K562 (cell line): Measurements from ENCODE around the gene CHAD. TPM values are rescaled to one million over a fixed set of nuclear protein-coding genes. Genes with fewer than 3 reads are reported as not detected.
A peak's percentile ranks its signal among the peaks of the same experiment; 100 is the strongest.

Experiments
- MYC ChIP-seq, 2 experiments: fragments of 250-450 bp in 1 of 2; sonication (Bioruptor Pico) in 1 of 2; IDR thresholded peaks; 2 replicates each; pipeline versions ENCODE4 v1.5.1 to v1.6.1; 2012 to 2021; ENCODE audit warnings: low read depth in 2 of 2, borderline replicate concordance in 1 of 2, improper control_type of control experiment in 1 of 2, low read length in 1 of 2, mild to moderate bottlenecking in 1 of 2, moderate library complexity in 1 of 2
- SMC3 ChIP-seq: conservative IDR thresholded peaks from 2 replicates; pipeline ENCODE4 v1.6.1; 2011; ENCODE audit warnings: low read depth, low read length, improper control_type of control experiment; ENCODE audit not compliant: insufficient read depth
- TEAD2 ChIP-seq: fragments of 450-650 bp; IDR thresholded peaks from 2 replicates; pipeline ENCODE4 v1.6.1; 2016; ENCODE audit warnings: missing genetic modification characterization, control low read depth, missing compliant biosample characterization
- WHSC1 ChIP-seq: IDR thresholded peaks from one replicate; pipeline ENCODE4 v1.6.1; 2012; ENCODE audit warnings: low read length, control low read depth, inconsistent platforms
- ZBTB7A ChIP-seq: IDR thresholded peaks from 2 replicates; pipeline ENCODE4 v1.6.1; 2011; ENCODE audit warnings: low read depth, mild to moderate bottlenecking, low read length, moderate library complexity, borderline replicate concordance; ENCODE audit not compliant: control insufficient read depth
- ZNF174 ChIP-seq: fragments of 250-450 bp; sonication (Bioruptor Pico); IDR thresholded peaks from 2 replicates; pipeline ENCODE4 v1.4.0; 2020; ENCODE audit warnings: mild to moderate bottlenecking
- polyA plus RNA-seq, 8 experiments: library from polyadenylated mRNA; depleted of rRNA in 4 of 8; stranded (reverse) in 5 of 8; unstranded in 3 of 8; fragments of >200 nt; fragmentation: Nextera tagmentation in 2 of 8; fragmentation: Illumina TruSeq in 1 of 8; extraction: Ambion mirVana in 2 of 8; extraction: Trizol in 1 of 8; gene quantifications; 2 replicates each; pipeline versions ENCODE4 v1.2.1 to v1.2.3, GENCODE V29; 2011 to 2014; ENCODE audit warnings: inconsistent platforms in 1 of 8, missing spikeins in 1 of 8
- total RNA-seq, 7 experiments: library from RNA; depleted of rRNA in 6 of 7; stranded (reverse); fragments of >200 nt in 6 of 7; fragmentation: Illumina TruSeq in 2 of 7; extraction: Trizol in 2 of 7; gene quantifications; 2 replicates each; pipeline versions ENCODE4 v1.2.1 to v1.2.3, GENCODE V29; 2011 to 2021; ENCODE audit warnings: low replicate concordance in 1 of 7
- TF ChIP-seq, protein P1 (sequence below): fragments of 450-650 bp; IDR thresholded peaks from 2 replicates; pipeline ENCODE4 v1.7.1; 2018; ENCODE audit warnings: mild to moderate bottlenecking, low read depth; ENCODE audit not compliant: partially characterized antibody
- TF ChIP-seq, protein P2 (sequence below): fragments of 450-650 bp; IDR thresholded peaks from 2 replicates; pipeline ENCODE4 v1.6.1; 2016; ENCODE audit warnings: antibody characterized with exemption
- TF ChIP-seq, protein P3 (sequence below): IDR thresholded peaks from 2 replicates; pipeline ENCODE4 v1.6.1; 2014; ENCODE audit warnings: antibody characterized with exemption
- TF ChIP-seq, protein P4 (sequence below): fragments of 250-450 bp; sonication (Bioruptor Pico); IDR thresholded peaks from 2 replicates; pipeline ENCODE4 v1.5.0; 2020; ENCODE audit warnings: mild to moderate bottlenecking
- TF ChIP-seq, protein P5 (sequence below): sonication (generic); formaldehyde crosslinking; IDR thresholded peaks from 2 replicates; pipeline ENCODE4 v1.8.1; 2023; ENCODE audit warnings: missing genetic modification reagents, mild to moderate bottlenecking, borderline replicate concordance
- TF ChIP-seq, protein P6 (sequence below): conservative IDR thresholded peaks from 2 replicates; pipeline ENCODE4 v1.6.1; 2011; ENCODE audit warnings: low read depth, mild to moderate bottlenecking, low read length; ENCODE audit not compliant: control insufficient read depth

The CHAD gene
- total and polyA plus RNA-seq, 9 of the 15 experiments (the other 6 are each of a cell fraction or from before 2014, with no cell fraction given): not detected

DNA sequence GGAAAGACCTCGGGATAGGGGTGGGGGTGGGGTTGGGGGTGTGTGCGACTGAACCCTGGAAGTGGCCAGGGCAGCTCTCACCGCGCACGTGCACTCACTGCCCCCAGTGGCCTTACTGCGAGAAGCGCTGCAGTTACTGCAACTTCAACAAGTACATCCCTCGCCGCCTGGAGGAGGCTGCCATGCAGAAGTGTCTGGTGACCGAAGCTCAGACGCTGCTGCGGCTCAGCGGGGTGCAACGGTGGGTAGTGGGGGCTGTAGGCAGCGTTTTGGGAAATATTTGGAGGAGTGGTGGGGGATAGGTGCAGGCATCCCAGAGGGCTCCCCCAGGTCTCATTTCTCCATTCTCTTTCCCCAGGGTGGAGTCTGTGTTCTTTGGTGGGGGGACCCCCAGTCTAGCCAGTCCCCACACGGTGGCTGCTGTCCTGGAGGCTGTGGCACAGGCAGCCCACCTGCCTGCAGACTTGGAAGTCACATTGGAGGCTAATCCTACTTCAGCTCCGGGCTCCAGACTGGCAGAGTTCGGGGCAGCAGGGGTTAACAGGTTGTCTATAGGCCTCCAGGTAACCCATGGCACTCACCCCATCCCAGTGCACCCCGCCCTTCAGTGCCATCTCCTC lies 11.0 kb upstream of the CHAD start (continued):
- TF ChIP-seq, protein P1, sequence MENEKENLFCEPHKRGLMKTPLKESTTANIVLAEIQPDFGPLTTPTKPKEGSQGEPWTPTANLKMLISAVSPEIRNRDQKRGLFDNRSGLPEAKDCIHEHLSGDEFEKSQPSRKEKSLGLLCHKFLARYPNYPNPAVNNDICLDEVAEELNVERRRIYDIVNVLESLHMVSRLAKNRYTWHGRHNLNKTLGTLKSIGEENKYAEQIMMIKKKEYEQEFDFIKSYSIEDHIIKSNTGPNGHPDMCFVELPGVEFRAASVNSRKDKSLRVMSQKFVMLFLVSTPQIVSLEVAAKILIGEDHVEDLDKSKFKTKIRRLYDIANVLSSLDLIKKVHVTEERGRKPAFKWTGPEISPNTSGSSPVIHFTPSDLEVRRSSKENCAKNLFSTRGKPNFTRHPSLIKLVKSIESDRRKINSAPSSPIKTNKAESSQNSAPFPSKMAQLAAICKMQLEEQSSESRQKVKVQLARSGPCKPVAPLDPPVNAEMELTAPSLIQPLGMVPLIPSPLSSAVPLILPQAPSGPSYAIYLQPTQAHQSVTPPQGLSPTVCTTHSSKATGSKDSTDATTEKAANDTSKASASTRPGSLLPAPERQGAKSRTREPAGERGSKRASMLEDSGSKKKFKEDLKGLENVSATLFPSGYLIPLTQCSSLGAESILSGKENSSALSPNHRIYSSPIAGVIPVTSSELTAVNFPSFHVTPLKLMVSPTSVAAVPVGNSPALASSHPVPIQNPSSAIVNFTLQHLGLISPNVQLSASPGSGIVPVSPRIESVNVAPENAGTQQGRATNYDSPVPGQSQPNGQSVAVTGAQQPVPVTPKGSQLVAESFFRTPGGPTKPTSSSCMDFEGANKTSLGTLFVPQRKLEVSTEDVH: no peak
- TF ChIP-seq ZNF174 (CRISPR knock-in tag): no peak
- TF ChIP-seq WHSC1: no peak
- TF ChIP-seq TEAD2 (tag): no peak
- TF ChIP-seq, protein P2, sequence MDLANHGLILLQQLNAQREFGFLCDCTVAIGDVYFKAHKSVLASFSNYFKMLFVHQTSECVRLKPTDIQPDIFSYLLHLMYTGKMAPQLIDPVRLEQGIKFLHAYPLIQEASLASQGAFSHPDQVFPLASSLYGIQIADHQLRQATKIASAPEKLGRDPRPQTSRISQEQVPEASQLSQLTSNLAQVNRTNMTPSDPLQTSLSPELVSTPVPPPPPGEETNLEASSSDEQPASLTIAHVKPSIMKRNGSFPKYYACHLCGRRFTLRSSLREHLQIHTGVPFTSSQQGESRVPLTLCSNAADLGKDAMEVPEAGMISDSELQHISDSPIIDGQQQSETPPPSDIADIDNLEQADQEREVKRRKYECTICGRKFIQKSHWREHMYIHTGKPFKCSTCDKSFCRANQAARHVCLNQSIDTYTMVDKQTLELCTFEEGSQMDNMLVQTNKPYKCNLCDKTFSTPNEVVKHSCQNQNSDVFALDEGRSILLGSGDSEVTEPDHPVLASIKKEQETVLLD: no peak
- TF ChIP-seq SMC3: no peak; the same call in 1 of the 2 replicates
- TF ChIP-seq, protein P3, sequence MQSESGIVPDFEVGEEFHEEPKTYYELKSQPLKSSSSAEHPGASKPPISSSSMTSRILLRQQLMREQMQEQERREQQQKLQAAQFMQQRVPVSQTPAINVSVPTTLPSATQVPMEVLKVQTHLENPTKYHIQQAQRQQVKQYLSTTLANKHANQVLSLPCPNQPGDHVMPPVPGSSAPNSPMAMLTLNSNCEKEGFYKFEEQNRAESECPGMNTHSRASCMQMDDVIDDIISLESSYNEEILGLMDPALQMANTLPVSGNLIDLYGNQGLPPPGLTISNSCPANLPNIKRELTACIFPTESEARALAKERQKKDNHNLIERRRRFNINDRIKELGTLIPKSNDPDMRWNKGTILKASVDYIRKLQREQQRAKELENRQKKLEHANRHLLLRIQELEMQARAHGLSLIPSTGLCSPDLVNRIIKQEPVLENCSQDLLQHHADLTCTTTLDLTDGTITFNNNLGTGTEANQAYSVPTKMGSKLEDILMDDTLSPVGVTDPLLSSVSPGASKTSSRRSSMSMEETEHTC: 0 out of 2 replicates have a peak, but pooled peaks have one; percentile 48
- TF ChIP-seq ZBTB7A: peak; percentile 65; the same call in 1 of the 2 replicates
- TF ChIP-seq, protein P4, sequence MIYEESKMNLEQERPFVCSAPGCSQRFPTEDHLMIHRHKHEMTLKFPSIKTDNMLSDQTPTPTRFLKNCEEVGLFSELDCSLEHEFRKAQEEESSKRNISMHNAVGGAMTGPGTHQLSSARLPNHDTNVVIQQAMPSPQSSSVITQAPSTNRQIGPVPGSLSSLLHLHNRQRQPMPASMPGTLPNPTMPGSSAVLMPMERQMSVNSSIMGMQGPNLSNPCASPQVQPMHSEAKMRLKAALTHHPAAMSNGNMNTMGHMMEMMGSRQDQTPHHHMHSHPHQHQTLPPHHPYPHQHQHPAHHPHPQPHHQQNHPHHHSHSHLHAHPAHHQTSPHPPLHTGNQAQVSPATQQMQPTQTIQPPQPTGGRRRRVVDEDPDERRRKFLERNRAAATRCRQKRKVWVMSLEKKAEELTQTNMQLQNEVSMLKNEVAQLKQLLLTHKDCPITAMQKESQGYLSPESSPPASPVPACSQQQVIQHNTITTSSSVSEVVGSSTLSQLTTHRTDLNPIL (CRISPR knock-in tag): no peak
- TF ChIP-seq, protein P5, sequence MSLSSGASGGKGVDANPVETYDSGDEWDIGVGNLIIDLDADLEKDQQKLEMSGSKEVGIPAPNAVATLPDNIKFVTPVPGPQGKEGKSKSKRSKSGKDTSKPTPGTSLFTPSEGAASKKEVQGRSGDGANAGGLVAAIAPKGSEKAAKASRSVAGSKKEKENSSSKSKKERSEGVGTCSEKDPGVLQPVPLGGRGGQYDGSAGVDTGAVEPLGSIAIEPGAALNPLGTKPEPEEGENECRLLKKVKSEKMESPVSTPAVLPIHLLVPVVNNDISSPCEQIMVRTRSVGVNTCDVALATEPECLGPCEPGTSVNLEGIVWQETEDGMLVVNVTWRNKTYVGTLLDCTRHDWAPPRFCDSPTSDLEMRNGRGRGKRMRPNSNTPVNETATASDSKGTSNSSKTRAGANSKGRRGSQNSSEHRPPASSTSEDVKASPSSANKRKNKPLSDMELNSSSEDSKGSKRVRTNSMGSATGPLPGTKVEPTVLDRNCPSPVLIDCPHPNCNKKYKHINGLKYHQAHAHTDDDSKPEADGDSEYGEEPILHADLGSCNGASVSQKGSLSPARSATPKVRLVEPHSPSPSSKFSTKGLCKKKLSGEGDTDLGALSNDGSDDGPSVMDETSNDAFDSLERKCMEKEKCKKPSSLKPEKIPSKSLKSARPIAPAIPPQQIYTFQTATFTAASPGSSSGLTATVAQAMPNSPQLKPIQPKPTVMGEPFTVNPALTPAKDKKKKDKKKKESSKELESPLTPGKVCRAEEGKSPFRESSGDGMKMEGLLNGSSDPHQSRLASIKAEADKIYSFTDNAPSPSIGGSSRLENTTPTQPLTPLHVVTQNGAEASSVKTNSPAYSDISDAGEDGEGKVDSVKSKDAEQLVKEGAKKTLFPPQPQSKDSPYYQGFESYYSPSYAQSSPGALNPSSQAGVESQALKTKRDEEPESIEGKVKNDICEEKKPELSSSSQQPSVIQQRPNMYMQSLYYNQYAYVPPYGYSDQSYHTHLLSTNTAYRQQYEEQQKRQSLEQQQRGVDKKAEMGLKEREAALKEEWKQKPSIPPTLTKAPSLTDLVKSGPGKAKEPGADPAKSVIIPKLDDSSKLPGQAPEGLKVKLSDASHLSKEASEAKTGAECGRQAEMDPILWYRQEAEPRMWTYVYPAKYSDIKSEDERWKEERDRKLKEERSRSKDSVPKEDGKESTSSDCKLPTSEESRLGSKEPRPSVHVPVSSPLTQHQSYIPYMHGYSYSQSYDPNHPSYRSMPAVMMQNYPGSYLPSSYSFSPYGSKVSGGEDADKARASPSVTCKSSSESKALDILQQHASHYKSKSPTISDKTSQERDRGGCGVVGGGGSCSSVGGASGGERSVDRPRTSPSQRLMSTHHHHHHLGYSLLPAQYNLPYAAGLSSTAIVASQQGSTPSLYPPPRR (CRISPR knock-in tag): 0 out of 2 replicates have a peak, but pooled peaks have one; percentile 52
- TF ChIP-seq, protein P6, sequence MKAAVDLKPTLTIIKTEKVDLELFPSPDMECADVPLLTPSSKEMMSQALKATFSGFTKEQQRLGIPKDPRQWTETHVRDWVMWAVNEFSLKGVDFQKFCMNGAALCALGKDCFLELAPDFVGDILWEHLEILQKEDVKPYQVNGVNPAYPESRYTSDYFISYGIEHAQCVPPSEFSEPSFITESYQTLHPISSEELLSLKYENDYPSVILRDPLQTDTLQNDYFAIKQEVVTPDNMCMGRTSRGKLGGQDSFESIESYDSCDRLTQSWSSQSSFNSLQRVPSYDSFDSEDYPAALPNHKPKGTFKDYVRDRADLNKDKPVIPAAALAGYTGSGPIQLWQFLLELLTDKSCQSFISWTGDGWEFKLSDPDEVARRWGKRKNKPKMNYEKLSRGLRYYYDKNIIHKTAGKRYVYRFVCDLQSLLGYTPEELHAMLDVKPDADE: peak; percentile 71; the same call in 1 of the 2 replicates
- peak; percentile 90 for TF ChIP-seq MYC (IDR thresholded peaks at IDR 0.05; ENCODE audit: low read depth, low read length)
- no peak for TF ChIP-seq MYC (CRISPR knock-in tag; IDR thresholded peaks at IDR 0.05; ENCODE audit: borderline replicate concordance, low read depth)
